ENCODE results near the gene ARFGEF2.
A peak's percentile ranks its signal among the peaks of the same experiment; 100 is the strongest.

Gene ARFGEF2

GRCh38 chr20:49043000-49043399 is 121.5 kb downstream of the ARFGEF2 start:
- no peak overlapping the region for H3K4me3 ChIP-seq (replicated peaks; ENCODE audit: low read depth, low read length)
- no peaks in the 10 kb centered on the region for H3K27me3 ChIP-seq (replicated peaks; ENCODE audit: control insufficient read depth, insufficient read depth, low read length)
- TF ChIP-seq CTCF (IDR thresholded peaks at IDR 0.05; ENCODE audit: insufficient read depth, low read length, poor library complexity, severe bottlenecking) = no peak
- H3K36me3 ChIP-seq (ENCODE audit: control insufficient read depth, insufficient read depth, low read length) = no peaks in the 10 kb centered on the region
- DNase-seq (ENCODE audit: extremely low read depth, insufficient read length) = no peak

GRCh38 chr20:49045440-49046086 is 124.1 kb downstream of the ARFGEF2 start:
- H3K27me3 ChIP-seq (replicated peaks; ENCODE audit: control insufficient read depth, insufficient read depth, low read length) = no peaks in the 10 kb centered on the region
- no peak for TF ChIP-seq CTCF (IDR thresholded peaks at IDR 0.05; ENCODE audit: insufficient read depth, low read length, poor library complexity, severe bottlenecking)
- H3K36me3 ChIP-seq (ENCODE audit: control insufficient read depth, insufficient read depth, low read length) = no peaks in the 10 kb centered on the region
- peak overlapping the region; percentile 100 for H3K4me3 ChIP-seq (replicated peaks; ENCODE audit: low read depth, low read length)
- no peak for DNase-seq (ENCODE audit: extremely low read depth, insufficient read length)

- no peaks in the 10 kb centered on the region for H3K27me3 ChIP-seq (replicated peaks; ENCODE audit: control insufficient read depth, insufficient read depth, low read length)
- no peaks in the 10 kb centered on the region for H3K36me3 ChIP-seq (ENCODE audit: control insufficient read depth, insufficient read depth, low read length)
- DNase-seq (ENCODE audit: extremely low read depth, insufficient read length) = peak; percentile 96
- no peak for TF ChIP-seq CTCF (IDR thresholded peaks at IDR 0.05; ENCODE audit: insufficient read depth, low read length, poor library complexity, severe bottlenecking)
- H3K4me3 ChIP-seq (replicated peaks; ENCODE audit: low read depth, low read length) = peak within 1 kb of the TSS; percentile 100
Observed at GRCh38 chr20:49046087-49046900, 124.8 kb downstream of the ARFGEF2 start, which contains the start of gene CSE1L. Gene CSE1L (plus strand): TSS chr20:49046312. CDS start chr20:49058464, 12,152 bp downstream.

- Histone ChIP-seq H3K36me3 (ENCODE audit: control insufficient read depth, insufficient read depth, low read length) (peaks cover 2% of the 10 kb centered on the region), H3K27me3 (replicated peaks; ENCODE audit: control insufficient read depth, insufficient read depth, low read length) (no peaks in the 10 kb centered on the region), H3K4me3 (replicated peaks; ENCODE audit: low read depth, low read length) (no peak overlapping the region)
- TF ChIP-seq CTCF (IDR thresholded peaks at IDR 0.05; ENCODE audit: insufficient read depth, low read length, poor library complexity, severe bottlenecking) = no peak
- DNase-seq (ENCODE audit: extremely low read depth, insufficient read length) = no peak
Observed at GRCh38 chr20:49052334-49052733, 130.8 kb downstream of the ARFGEF2 start.

GRCh38 chr20:49054056-49054643 is 132.6 kb downstream of the ARFGEF2 start:
- Histone ChIP-seq H3K27me3 (replicated peaks; ENCODE audit: control insufficient read depth, insufficient read depth, low read length) (no peaks in the 10 kb centered on the region), H3K4me3 (replicated peaks; ENCODE audit: low read depth, low read length) (peak overlapping the region; percentile 4; the same call in 1 of the 2 replicates), H3K36me3 (ENCODE audit: control insufficient read depth, insufficient read depth, low read length) (peaks cover 2% of the 10 kb centered on the region)
- no peak for TF ChIP-seq CTCF (IDR thresholded peaks at IDR 0.05; ENCODE audit: insufficient read depth, low read length, poor library complexity, severe bottlenecking)
- DNase-seq (ENCODE audit: extremely low read depth, insufficient read length) = no peak
